Fibroblast of pulmonary artery (primary cell): ENCODE results near the gene TRIM61.
"Not testable (repeated sequence)": the region's sequence is repeated elsewhere in the genome, so short reads cannot be mapped to it uniquely, and the experiment has no call there.

ENCODE experiments used
- DNase-seq: peaks from one replicate; pipeline ENCODE4 v3.0.0-alpha.2; 2010; ENCODE audit warnings: low read depth
- H3K4me3 ChIP-seq: replicated peaks from 2 replicates; pipeline ENCODE4 v1.5.1; 2011; ENCODE audit warnings: low read depth, mild to moderate bottlenecking, control low read depth, low read length, moderate library complexity
- TF ChIP-seq, protein P1 (sequence below): IDR thresholded peaks from 2 replicates; pipeline ENCODE4 v1.5.1; 2011; ENCODE audit warnings: mild to moderate bottlenecking, control low read depth, low read length, inconsistent platforms; ENCODE audit errors: missing control alignments

Gene TRIM61

DNA sequence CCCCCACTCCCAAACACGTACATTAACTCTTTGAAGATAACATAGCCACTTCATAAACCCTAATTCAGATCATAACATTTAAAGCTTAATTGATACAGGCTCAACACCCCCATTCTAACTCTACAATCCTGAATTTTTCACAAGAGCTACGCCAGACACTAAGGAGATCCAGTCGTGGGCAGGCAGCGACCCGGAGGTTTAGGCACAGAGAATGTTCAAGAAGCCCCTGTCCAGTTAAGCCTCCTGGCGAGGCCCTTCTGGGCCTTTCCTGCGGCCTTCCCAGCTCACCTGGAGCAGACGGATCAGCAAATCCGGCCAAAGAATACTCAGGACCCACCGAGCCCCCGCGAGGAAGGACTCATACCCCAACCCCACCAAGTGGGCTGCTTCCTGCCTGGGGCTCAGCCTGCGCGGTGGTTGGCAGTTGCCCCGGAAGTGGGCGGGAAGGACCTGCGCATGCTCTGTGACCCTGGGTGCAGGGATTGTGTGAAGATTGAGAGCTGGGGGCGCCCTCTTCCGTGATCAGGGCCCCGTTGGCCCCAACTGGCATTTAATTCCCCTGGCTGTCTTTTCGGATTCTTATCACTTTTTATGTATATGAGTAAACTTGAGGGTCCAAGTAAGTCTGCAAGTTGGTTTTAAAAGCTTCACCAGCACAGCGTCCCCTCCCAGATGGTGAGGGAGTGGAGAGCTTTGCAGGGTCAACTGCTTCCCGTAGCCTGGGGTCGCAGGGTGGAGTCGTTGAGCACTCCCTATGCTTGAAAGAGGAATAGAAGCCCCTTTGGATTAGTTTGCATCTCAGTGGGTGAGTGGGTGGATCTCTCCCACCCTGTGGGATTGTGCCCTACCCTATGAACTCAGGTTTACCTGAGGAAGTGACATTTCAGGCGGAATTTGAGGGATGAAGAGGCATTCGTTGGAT, at the start of gene TRIM61:
Gene TRIM61 (minus strand): TSS at position 415 of the 922 bp plus-strand sequence. CDS start 7,655 bp downstream, outside the sequence.
- TF ChIP-seq, protein P1, sequence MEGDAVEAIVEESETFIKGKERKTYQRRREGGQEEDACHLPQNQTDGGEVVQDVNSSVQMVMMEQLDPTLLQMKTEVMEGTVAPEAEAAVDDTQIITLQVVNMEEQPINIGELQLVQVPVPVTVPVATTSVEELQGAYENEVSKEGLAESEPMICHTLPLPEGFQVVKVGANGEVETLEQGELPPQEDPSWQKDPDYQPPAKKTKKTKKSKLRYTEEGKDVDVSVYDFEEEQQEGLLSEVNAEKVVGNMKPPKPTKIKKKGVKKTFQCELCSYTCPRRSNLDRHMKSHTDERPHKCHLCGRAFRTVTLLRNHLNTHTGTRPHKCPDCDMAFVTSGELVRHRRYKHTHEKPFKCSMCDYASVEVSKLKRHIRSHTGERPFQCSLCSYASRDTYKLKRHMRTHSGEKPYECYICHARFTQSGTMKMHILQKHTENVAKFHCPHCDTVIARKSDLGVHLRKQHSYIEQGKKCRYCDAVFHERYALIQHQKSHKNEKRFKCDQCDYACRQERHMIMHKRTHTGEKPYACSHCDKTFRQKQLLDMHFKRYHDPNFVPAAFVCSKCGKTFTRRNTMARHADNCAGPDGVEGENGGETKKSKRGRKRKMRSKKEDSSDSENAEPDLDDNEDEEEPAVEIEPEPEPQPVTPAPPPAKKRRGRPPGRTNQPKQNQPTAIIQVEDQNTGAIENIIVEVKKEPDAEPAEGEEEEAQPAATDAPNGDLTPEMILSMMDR = no peak
- peak; percentile 55 for DNase-seq
- peak within 1 kb of the TSS; percentile 73 for H3K4me3 ChIP-seq

DNA sequence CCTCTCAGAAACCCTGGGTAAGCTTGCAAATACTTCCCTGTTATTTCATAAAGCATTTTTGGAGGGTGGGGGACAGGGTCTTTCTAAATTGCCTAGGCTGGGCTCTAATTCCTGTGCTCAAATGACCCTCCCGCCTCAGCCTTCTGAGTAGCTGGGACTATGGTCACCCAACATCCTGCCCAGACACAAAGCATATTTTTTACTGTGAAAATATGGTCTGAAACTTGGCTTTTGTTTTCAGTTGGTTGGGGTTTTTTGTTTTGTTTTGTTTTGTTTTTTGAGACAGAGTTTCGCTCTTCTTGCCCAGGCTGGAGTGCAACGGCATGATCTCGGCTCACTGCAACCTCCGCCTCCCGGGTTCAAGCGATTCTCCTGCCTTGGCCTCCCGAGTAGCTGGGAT, 48.3 kb upstream of the TRIM61 start:
- not testable (repeated sequence) for H3K4me3 ChIP-seq, DNase-seq

DNA sequence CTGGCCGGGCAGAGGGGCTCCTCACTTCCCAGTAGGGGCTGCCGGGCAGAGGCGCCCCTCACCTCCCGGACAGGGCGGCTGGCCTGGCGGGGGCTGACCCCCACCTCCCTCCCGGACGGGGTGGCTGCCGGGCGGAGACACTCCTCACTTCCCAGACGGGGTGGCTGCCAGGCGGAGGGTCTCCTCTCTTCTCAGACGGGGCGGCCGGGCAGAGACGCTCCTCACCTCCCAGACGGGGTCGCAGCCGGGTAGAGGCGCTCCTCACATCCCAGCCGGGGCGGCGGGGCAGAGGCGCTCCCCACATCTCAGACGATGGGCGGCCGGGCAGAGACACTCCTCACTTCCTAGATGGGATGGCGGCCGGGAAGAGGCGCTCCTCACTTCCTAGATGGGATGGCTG, 42.5 kb upstream of the TRIM61 start:
- not testable (repeated sequence) for H3K4me3 ChIP-seq, DNase-seq

DNA sequence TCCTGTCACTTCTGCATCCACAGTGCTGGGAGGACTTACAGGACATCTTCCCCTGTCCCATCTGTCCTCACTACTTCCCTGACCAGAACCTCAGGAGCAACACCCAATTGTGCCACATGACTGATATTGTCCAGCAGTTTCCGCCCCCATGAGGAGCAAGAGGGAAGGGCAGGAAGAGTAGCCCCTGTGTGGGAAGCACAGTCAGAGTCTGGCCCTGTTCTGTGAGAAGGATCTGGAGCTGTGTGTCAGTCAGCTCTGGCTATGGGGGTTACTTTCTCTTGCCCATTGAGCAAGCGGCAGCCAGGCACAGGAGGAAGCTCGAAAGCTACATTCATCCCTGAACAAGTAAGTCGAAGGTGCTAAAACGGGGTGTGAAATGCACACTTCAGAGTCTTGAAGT, 39.5 kb upstream of the TRIM61 start:
- TF ChIP-seq, protein P1 = peak; percentile 17
- DNase-seq = peak; percentile 1
- no peak overlapping the region for H3K4me3 ChIP-seq

DNA sequence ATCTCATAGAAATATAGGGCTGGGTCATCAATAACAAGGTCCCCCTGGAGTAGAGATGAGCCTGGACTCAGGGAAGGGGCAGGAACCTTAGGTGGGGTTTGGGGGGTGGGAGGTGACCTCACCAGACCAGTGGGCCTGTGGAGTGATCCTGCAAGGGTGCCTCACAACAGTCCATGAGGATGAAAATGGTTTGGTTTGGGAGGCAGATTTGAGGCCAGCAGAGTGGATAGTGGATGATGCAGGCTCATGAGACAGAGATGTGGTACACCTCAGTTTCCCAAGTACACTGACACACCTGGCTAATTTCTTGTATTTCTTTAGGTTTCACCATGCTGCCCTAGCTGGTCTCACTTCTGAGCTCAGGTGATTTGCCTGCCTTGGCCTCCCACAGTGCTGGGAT, 36.2 kb upstream of the TRIM61 start:
- TF ChIP-seq, protein P1 = no peak
- no peak overlapping the region for H3K4me3 ChIP-seq

DNA sequence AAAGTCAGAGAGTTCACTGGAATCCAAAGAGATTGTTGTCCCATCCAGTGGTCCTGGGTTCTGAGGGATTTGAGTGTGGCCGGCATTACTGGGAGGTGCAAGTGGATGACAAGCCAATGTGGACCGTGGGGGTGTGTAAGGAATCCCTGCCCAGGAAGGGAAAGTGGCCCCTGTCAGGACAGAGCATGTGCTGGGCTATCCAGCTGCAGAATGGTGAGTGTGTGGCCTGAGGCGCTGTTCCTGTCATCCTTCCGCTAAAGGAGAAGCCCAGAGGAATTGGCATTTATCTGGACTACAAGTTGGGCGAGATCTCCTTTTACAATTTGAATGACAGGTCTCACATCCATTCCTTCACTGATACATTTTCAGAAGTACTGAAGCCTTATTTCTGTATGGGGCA, 33.9 kb upstream of the TRIM61 start:
- DNase-seq = no peak
- TF ChIP-seq, protein P1 = no peak
- H3K4me3 ChIP-seq = no peak overlapping the region

More for the DNA sequence above, 36.2 kb upstream of the TRIM61 start:
- no peak for DNase-seq

DNA sequence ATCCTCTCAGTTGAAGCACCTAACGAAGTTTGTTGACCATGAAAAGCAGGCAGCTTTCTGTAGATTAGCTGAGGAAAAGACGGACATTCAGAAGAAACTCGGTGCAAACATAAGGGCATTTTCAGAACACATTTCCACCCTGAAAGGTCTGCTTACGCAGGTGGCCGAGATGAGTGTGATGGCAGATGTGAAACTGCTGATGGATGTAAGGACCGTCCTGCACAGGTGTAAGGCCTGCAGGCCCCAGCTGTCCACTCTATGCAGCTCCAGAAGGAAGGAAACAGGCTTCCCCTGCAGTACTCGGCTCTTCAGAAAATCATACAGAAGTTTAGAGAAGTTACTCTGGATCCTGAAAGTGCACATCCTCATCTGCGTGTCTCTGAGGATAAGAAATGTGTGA, 33.5 kb upstream of the TRIM61 start:
- DNase-seq = no peak
- TF ChIP-seq, protein P1 = no peak
- H3K4me3 ChIP-seq = no peak overlapping the region

DNA sequence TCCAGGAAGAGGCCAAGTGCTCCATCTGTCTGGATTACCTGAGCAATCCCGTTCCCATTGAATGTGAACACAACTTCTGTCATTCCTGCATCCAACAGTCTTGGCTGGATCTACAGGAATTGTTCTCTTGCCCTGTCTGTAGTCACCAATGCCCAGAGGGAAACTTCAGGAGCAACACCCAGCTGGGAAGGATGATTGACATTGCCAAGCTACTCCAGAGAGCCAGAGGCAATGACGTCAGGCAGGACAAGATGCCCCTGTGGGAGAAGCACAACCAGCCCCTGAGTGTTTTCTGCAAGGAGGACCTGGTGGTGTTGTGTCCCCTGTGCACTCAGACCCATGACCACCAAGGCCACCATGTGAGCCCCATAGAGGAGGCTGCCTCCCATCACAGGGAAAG, 33.0 kb upstream of the TRIM61 start:
- no peak for DNase-seq
- TF ChIP-seq, protein P1 = no peak

More for the DNA sequence above, 33.0 kb upstream of the TRIM61 start:
- H3K4me3 ChIP-seq = no peak overlapping the region
